ENCODE results near the gene ADIPOR1.
"Not testable (repeated sequence)": the region's sequence is repeated elsewhere in the genome, so short reads cannot be mapped to it uniquely, and the experiment has no call there.

ADIPOR1 gene

GRCh38 chr1:202991112-202991511, 33.0 kb upstream of the ADIPOR1 start:
- TF ChIP-seq SPI1 (IDR thresholded peaks at IDR 0.05; ENCODE audit: low read depth, low read length) = no peak
- TF ChIP-seq POLR2A (IDR thresholded peaks at IDR 0.05; ENCODE audit: low read depth, low read length) = no peak
- TF ChIP-seq TAF1 (IDR thresholded peaks at IDR 0.05; ENCODE audit: low read depth, low read length) = no peak
- TF ChIP-seq POU2F2 (IDR thresholded peaks at IDR 0.05; ENCODE audit: low read depth, low read length) = no peak
- TF ChIP-seq POLR2AphosphoS5 (IDR thresholded peaks at IDR 0.05; ENCODE audit: low read depth, low read length) = no peak
- no peak for TF ChIP-seq PAX5 (IDR thresholded peaks at IDR 0.05; ENCODE audit: insufficient read depth, low read length, severe bottlenecking)
- DNase-seq (ENCODE audit: insufficient read length, low spot score) = no peak
- FAIRE-seq = no peak

GRCh38 chr1:202989879-202990278, 31.8 kb upstream of the ADIPOR1 start:
- no peak for DNase-seq (ENCODE audit: insufficient read length, low spot score)
- TF ChIP-seq PAX5 (IDR thresholded peaks at IDR 0.05; ENCODE audit: insufficient read depth, low read length, severe bottlenecking) (no peak), POLR2A (IDR thresholded peaks at IDR 0.05; ENCODE audit: low read depth, low read length) (no peak), POU2F2 (IDR thresholded peaks at IDR 0.05; ENCODE audit: low read depth, low read length) (no peak), TAF1 (IDR thresholded peaks at IDR 0.05; ENCODE audit: low read depth, low read length) (no peak), POLR2AphosphoS5 (IDR thresholded peaks at IDR 0.05; ENCODE audit: low read depth, low read length) (no peak), SPI1 (IDR thresholded peaks at IDR 0.05; ENCODE audit: low read depth, low read length) (no peak)
- FAIRE-seq = no peak

- TF ChIP-seq SPI1 (IDR thresholded peaks at IDR 0.05; ENCODE audit: low read depth, low read length) (no peak), POLR2A (IDR thresholded peaks at IDR 0.05; ENCODE audit: low read depth, low read length) (no peak), POLR2AphosphoS5 (IDR thresholded peaks at IDR 0.05; ENCODE audit: low read depth, low read length) (no peak), TAF1 (IDR thresholded peaks at IDR 0.05; ENCODE audit: low read depth, low read length) (no peak), PAX5 (IDR thresholded peaks at IDR 0.05; ENCODE audit: insufficient read depth, low read length, severe bottlenecking) (no peak), POU2F2 (IDR thresholded peaks at IDR 0.05; ENCODE audit: low read depth, low read length) (no peak)
- FAIRE-seq = no peak
- DNase-seq (ENCODE audit: insufficient read length, low spot score) = no peak
Observed at GRCh38 chr1:202987922-202988583, 29.9 kb upstream of the ADIPOR1 start.

GRCh38 chr1:202987255-202987654, 29.1 kb upstream of the ADIPOR1 start:
- FAIRE-seq (no peak), DNase-seq (ENCODE audit: insufficient read length, low spot score) (no peak)
- TF ChIP-seq PAX5 (IDR thresholded peaks at IDR 0.05; ENCODE audit: insufficient read depth, low read length, severe bottlenecking) = no peak
- no peak for TF ChIP-seq POLR2AphosphoS5 (IDR thresholded peaks at IDR 0.05; ENCODE audit: low read depth, low read length)
- TF ChIP-seq TAF1 (IDR thresholded peaks at IDR 0.05; ENCODE audit: low read depth, low read length) = no peak
- TF ChIP-seq SPI1 (IDR thresholded peaks at IDR 0.05; ENCODE audit: low read depth, low read length) = no peak
- TF ChIP-seq POU2F2 (IDR thresholded peaks at IDR 0.05; ENCODE audit: low read depth, low read length) = no peak
- no peak for TF ChIP-seq POLR2A (IDR thresholded peaks at IDR 0.05; ENCODE audit: low read depth, low read length)

GRCh38 chr1:202986120-202986519, 28.0 kb upstream of the ADIPOR1 start:
- FAIRE-seq = not testable (repeated sequence)

GRCh38 chr1:202982715-202983430, 24.8 kb upstream of the ADIPOR1 start:
- TF ChIP-seq SPI1 (IDR thresholded peaks at IDR 0.05; ENCODE audit: low read depth, low read length) (no peak), PAX5 (IDR thresholded peaks at IDR 0.05; ENCODE audit: insufficient read depth, low read length, severe bottlenecking) (no peak), POLR2A (IDR thresholded peaks at IDR 0.05; ENCODE audit: low read depth, low read length) (no peak), TAF1 (IDR thresholded peaks at IDR 0.05; ENCODE audit: low read depth, low read length) (no peak), POLR2AphosphoS5 (IDR thresholded peaks at IDR 0.05; ENCODE audit: low read depth, low read length) (no peak), POU2F2 (IDR thresholded peaks at IDR 0.05; ENCODE audit: low read depth, low read length) (no peak)
- no peak for DNase-seq (ENCODE audit: insufficient read length, low spot score)
- no peak for FAIRE-seq

More at GRCh38 chr1:202986120-202986519, 28.0 kb upstream of the ADIPOR1 start:
- not testable (repeated sequence) for DNase-seq (ENCODE audit: insufficient read length, low spot score)

GRCh38 chr1:202981939-202982338, 23.8 kb upstream of the ADIPOR1 start:
- DNase-seq (ENCODE audit: insufficient read length, low spot score) (no peak), FAIRE-seq (no peak)
- TF ChIP-seq TAF1 (IDR thresholded peaks at IDR 0.05; ENCODE audit: low read depth, low read length) (no peak), POLR2AphosphoS5 (IDR thresholded peaks at IDR 0.05; ENCODE audit: low read depth, low read length) (no peak), SPI1 (IDR thresholded peaks at IDR 0.05; ENCODE audit: low read depth, low read length) (no peak), POLR2A (IDR thresholded peaks at IDR 0.05; ENCODE audit: low read depth, low read length) (no peak), PAX5 (IDR thresholded peaks at IDR 0.05; ENCODE audit: insufficient read depth, low read length, severe bottlenecking) (no peak), POU2F2 (IDR thresholded peaks at IDR 0.05; ENCODE audit: low read depth, low read length) (no peak)

GRCh38 chr1:202979459-202979858, 21.3 kb upstream of the ADIPOR1 start:
- DNase-seq (ENCODE audit: insufficient read length, low spot score) (no peak), FAIRE-seq (no peak)
- no peak for TF ChIP-seq POLR2A (IDR thresholded peaks at IDR 0.05; ENCODE audit: low read depth, low read length)
- TF ChIP-seq PAX5 (IDR thresholded peaks at IDR 0.05; ENCODE audit: insufficient read depth, low read length, severe bottlenecking) = no peak
- TF ChIP-seq SPI1 (IDR thresholded peaks at IDR 0.05; ENCODE audit: low read depth, low read length) = no peak
- TF ChIP-seq POLR2AphosphoS5 (IDR thresholded peaks at IDR 0.05; ENCODE audit: low read depth, low read length) = no peak
- TF ChIP-seq POU2F2 (IDR thresholded peaks at IDR 0.05; ENCODE audit: low read depth, low read length) = no peak
- TF ChIP-seq TAF1 (IDR thresholded peaks at IDR 0.05; ENCODE audit: low read depth, low read length) = no peak

- TF ChIP-seq TAF1 (IDR thresholded peaks at IDR 0.05; ENCODE audit: low read depth, low read length) (no peak), POLR2AphosphoS5 (IDR thresholded peaks at IDR 0.05; ENCODE audit: low read depth, low read length) (no peak), SPI1 (IDR thresholded peaks at IDR 0.05; ENCODE audit: low read depth, low read length) (no peak), PAX5 (IDR thresholded peaks at IDR 0.05; ENCODE audit: insufficient read depth, low read length, severe bottlenecking) (no peak), POU2F2 (IDR thresholded peaks at IDR 0.05; ENCODE audit: low read depth, low read length) (no peak), POLR2A (IDR thresholded peaks at IDR 0.05; ENCODE audit: low read depth, low read length) (no peak)
- FAIRE-seq = no peak
- DNase-seq (ENCODE audit: insufficient read length, low spot score) = no peak
Observed at GRCh38 chr1:202976633-202977032, 18.5 kb upstream of the ADIPOR1 start.
